ENCODE data around the gene ERI3.

ERI3 gene

DNA sequence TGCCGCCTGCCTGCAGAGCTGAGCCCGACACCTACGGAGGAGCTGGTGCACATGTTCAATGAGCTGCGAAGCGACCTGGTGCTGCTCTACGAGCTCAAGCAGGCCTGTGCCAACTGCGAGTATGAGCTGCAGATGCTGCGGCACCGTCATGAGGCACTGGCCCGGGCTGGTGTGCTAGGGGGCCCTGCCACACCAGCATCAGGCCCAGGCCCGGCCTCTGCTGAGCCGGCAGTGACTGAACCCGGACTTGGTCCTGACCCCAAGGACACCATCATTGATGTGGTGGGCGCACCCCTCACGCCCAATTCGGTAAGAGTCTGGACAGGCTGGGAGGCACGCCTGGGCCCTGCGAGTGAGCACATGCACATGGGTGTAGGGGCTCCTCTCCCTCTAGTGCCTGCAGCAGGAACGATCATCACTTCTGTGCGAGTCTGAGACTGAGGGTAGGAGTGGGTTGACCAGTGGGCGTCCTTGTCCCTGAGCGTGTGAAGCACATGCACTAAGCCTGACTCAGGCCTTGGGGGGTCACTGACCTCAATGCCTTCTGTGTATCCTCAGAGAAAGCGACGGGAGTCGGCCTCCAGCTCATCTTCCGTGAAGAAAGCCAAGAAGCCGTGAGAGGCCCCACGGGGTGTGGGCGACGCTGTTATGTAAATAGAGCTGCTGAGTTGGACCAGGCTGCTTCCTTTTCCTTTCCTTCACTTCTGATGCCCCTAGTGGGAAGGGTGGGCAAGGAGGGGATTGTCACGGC, 134.9 kb downstream of the ERI3 start:
- Histone ChIP-seq H3K4me2 (ENCODE audit: low read depth, low read length, poor library complexity, severe bottlenecking) (no peak overlapping the region), H3K36me3 (ENCODE audit: low read length) (no peaks in the 10 kb centered on the region), H2AFZ (ENCODE audit: low read depth, low read length, severe bottlenecking) (no peak overlapping the region), H3K9ac (ENCODE audit: low read length) (no peak overlapping the region), H3K9me2 (replicated peaks; ENCODE audit: insufficient read depth, low read length) (no peaks in the 10 kb centered on the region), H3F3A (ENCODE audit: insufficient read depth) (no peaks in the 10 kb centered on the region), H3K4me3 (ENCODE audit: insufficient read depth, low read length, poor library complexity, severe bottlenecking) (no peak overlapping the region), H3K9me3 (ENCODE audit: insufficient read depth, low read length) (no peaks in the 10 kb centered on the region), H3K27me3 (ENCODE audit: low read length) (no peaks in the 10 kb centered on the region), H3K79me2 (ENCODE audit: insufficient read depth, low read length) (no peaks in the 10 kb centered on the region), H3K27ac (ENCODE audit: low read depth, low read length) (no peak overlapping the region), H4K20me1 (ENCODE audit: low read depth, low read length) (no peaks in the 10 kb centered on the region)
- no peak for TF ChIP-seq EZH2phosphoT487 (conservative IDR thresholded peaks at IDR 0.05; ENCODE audit: low read length)
- TF ChIP-seq, protein P1, sequence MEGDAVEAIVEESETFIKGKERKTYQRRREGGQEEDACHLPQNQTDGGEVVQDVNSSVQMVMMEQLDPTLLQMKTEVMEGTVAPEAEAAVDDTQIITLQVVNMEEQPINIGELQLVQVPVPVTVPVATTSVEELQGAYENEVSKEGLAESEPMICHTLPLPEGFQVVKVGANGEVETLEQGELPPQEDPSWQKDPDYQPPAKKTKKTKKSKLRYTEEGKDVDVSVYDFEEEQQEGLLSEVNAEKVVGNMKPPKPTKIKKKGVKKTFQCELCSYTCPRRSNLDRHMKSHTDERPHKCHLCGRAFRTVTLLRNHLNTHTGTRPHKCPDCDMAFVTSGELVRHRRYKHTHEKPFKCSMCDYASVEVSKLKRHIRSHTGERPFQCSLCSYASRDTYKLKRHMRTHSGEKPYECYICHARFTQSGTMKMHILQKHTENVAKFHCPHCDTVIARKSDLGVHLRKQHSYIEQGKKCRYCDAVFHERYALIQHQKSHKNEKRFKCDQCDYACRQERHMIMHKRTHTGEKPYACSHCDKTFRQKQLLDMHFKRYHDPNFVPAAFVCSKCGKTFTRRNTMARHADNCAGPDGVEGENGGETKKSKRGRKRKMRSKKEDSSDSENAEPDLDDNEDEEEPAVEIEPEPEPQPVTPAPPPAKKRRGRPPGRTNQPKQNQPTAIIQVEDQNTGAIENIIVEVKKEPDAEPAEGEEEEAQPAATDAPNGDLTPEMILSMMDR (IDR thresholded peaks at IDR 0.05; ENCODE audit: insufficient read depth, low read length, poor library complexity, severe bottlenecking) = no peak

GRCh38 chr1:44219301-44219626, 135.8 kb downstream of the ERI3 start:
- TF ChIP-seq, protein P1 (IDR thresholded peaks at IDR 0.05; ENCODE audit: insufficient read depth, low read length, poor library complexity, severe bottlenecking) = no peak
- TF ChIP-seq EZH2phosphoT487 (conservative IDR thresholded peaks at IDR 0.05; ENCODE audit: low read length) = no peak
- no peaks in the 10 kb centered on the region for H3K27me3 ChIP-seq (ENCODE audit: low read length)
- 0 out of 2 replicates have a peak, but pooled peaks cover under 1% of the 10 kb centered on the region for H3K79me2 ChIP-seq (ENCODE audit: insufficient read depth, low read length)
- no peak overlapping the region for H3K9ac ChIP-seq (ENCODE audit: low read length)
- no peaks in the 10 kb centered on the region for H3K9me2 ChIP-seq (replicated peaks; ENCODE audit: insufficient read depth, low read length)
- no peaks in the 10 kb centered on the region for H3K36me3 ChIP-seq (ENCODE audit: low read length)
- no peaks in the 10 kb centered on the region for H4K20me1 ChIP-seq (ENCODE audit: low read depth, low read length)
- no peaks in the 10 kb centered on the region for H3K9me3 ChIP-seq (ENCODE audit: insufficient read depth, low read length)
- no peaks in the 10 kb centered on the region for H3F3A ChIP-seq (ENCODE audit: insufficient read depth)
- H3K4me3 ChIP-seq (ENCODE audit: insufficient read depth, low read length, poor library complexity, severe bottlenecking) = no peak overlapping the region
- H3K27ac ChIP-seq (ENCODE audit: low read depth, low read length) = no peak overlapping the region
- H2AFZ ChIP-seq (ENCODE audit: low read depth, low read length, severe bottlenecking) = no peak overlapping the region
- H3K4me2 ChIP-seq (ENCODE audit: low read depth, low read length, poor library complexity, severe bottlenecking) = no peak overlapping the region

DNA sequence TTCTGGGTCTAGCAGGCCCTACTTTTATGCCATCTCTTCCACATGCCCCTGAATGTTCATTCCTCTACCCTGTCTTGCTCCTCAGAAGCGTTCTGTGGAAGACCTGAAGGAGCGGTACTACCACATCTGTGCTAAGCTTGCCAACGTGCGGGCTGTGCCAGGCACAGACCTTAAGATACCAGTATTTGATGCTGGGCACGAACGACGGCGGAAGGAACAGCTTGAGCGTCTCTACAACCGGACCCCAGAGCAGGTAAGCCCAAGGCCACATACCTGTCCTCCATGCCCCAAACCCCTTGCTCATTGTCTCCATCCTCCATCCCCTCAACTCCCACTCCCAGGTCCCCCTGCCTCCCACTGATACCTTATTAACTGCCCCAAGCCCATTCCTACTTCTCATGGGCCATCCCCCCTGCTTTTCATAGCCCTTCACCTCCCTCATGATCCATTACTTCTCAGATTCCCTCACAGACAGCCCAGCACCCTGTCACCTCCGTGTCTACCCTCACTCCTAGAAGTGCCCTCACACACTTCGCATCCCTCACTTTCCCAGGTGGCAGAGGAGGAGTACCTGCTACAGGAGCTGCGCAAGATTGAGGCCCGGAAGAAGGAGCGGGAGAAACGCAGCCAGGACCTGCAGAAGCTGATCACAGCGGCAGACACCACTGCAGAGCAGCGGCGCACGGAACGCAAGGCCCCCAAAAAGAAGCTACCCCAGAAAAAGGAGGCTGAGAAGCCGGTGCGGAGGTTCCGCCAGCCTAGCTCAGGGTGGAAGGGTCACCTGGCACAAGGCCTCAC, 136.4 kb downstream of the ERI3 start:
- no peaks in the 10 kb centered on the region for H3K36me3 ChIP-seq (ENCODE audit: low read length)
- no peak overlapping the region for H3K4me3 ChIP-seq (ENCODE audit: insufficient read depth, low read length, poor library complexity, severe bottlenecking)
- no peaks in the 10 kb centered on the region for H3K9me3 ChIP-seq (ENCODE audit: insufficient read depth, low read length)
- TF ChIP-seq EZH2phosphoT487 (conservative IDR thresholded peaks at IDR 0.05; ENCODE audit: low read length) = no peak
- TF ChIP-seq, protein P1 (IDR thresholded peaks at IDR 0.05; ENCODE audit: insufficient read depth, low read length, poor library complexity, severe bottlenecking) = no peak
- H3F3A ChIP-seq (ENCODE audit: insufficient read depth) = no peaks in the 10 kb centered on the region
- H3K9me2 ChIP-seq (replicated peaks; ENCODE audit: insufficient read depth, low read length) = no peaks in the 10 kb centered on the region
- H4K20me1 ChIP-seq (ENCODE audit: low read depth, low read length) = no peaks in the 10 kb centered on the region
- H3K27me3 ChIP-seq (ENCODE audit: low read length) = no peaks in the 10 kb centered on the region
- H3K27ac ChIP-seq (ENCODE audit: low read depth, low read length) = no peak overlapping the region
- no peak overlapping the region for H3K9ac ChIP-seq (ENCODE audit: low read length)
- H2AFZ ChIP-seq (ENCODE audit: low read depth, low read length, severe bottlenecking) = no peak overlapping the region
- peaks cover 6% of the 10 kb centered on the region; the same call in 1 of the 2 replicates for H3K79me2 ChIP-seq (ENCODE audit: insufficient read depth, low read length)
- no peak overlapping the region for H3K4me2 ChIP-seq (ENCODE audit: low read depth, low read length, poor library complexity, severe bottlenecking)

All from SU-DHL-6 (cell line).